H4 (cell line): ENCODE measurements around the gene OR10K1. TPM values are rescaled to one million over a fixed set of nuclear protein-coding genes. Genes with fewer than 3 reads are reported as not detected.
A peak's percentile ranks its signal among the peaks of the same experiment; 100 is the strongest.
"Not testable (repeated sequence)": the region's sequence is repeated elsewhere in the genome, so short reads cannot be mapped to it uniquely, and the experiment has no call there.

Experiments
- DNase-seq: peaks from one replicate; pipeline ENCODE4 v3.0.0-alpha.2; 2015; ENCODE audit warnings: low spot score
- total RNA-seq: library from RNA; depleted of rRNA; stranded (reverse); fragments of >200 nt; shearing (Covaris generic); gene quantifications from 2 replicates; pipeline ENCODE4 v1.2.3, GENCODE V29; 2014; rRNA removed

Gene OR10K1, protein sequence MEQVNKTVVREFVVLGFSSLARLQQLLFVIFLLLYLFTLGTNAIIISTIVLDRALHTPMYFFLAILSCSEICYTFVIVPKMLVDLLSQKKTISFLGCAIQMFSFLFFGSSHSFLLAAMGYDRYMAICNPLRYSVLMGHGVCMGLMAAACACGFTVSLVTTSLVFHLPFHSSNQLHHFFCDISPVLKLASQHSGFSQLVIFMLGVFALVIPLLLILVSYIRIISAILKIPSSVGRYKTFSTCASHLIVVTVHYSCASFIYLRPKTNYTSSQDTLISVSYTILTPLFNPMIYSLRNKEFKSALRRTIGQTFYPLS
- not detected in 2 replicates for total RNA-seq

DNA sequence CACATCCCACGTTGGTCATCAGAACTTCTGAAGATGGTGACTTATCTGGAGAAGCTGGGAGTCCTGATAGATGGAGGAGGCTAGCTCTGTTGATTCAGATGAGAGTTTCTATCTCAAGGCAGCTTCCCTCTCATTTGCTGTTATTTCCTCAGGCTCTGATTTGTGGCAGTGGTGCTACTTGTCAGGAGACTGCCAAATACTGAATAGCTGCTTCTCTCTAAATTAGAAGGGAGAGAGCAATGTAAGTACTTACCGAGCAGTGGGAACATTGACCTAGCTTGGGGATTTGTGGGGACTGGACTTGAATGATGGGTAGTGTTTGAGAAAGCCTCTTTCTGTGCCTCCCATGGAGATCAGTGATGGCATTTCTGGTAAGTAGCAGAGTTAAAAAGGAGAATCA lies at the start of gene OR10K1:
OR10K1 (plus strand) TSS at position 301 of the 400 bp plus-strand sequence. CDS start 3,728 bp downstream, outside the sequence.
- DNase-seq, result no peak

DNA sequence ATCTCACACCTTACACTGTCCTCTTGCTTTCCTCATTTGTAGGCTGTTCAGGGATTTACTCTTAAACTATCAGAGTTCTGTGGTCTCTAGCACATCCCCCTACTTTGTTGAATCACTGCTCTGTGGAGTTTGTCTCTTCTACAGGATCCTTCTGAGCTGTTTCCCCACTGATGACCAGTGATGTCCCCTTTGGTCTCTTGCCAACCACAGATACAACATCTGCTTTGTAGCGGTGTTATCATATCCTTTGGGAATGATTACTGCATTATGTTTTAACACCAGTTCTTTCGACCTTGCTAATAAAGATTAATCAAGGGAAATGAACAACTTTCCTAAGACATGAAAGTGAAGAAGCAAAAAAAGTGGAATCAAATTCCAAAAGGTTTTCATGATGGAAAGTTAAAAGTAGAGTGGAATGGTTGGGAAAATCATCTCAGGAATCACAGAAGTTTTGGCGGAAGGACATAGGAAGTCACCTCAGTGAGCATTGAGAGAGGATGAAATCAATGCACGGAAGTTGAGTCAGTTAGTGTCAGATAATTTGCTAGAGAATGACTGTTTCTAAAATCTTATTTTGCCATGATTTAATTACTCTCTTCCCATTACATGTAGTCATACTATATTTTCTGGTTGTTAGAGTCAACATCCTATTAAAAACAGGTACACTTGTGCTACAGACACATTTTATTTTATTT lies 46.8 kb upstream of the OR10K1 start:
- DNase-seq, result no peak

- no peak for DNase-seq
Measured at GRCh38 chr1:158417586-158417985, 44.0 kb upstream of the OR10K1 start.

DNA sequence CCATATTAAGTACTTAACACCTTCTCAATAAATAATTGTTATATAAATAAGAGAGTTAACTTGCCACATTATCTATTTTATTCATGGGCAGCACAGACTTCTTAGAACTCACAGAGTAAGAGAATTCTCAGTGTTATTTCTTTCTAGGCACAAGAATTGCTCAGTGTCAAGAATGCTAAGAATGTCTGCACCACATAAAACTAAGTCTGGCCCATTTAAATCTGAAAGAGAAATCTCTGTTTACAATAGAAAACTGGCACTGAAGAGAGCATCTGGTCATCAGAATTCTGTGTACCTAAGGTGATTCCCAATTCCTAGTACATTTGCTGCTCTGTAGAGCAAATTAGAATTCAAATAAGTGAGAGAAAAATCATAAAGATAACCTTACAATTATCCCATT lies 39.4 kb upstream of the OR10K1 start:
- no peak for DNase-seq

DNA sequence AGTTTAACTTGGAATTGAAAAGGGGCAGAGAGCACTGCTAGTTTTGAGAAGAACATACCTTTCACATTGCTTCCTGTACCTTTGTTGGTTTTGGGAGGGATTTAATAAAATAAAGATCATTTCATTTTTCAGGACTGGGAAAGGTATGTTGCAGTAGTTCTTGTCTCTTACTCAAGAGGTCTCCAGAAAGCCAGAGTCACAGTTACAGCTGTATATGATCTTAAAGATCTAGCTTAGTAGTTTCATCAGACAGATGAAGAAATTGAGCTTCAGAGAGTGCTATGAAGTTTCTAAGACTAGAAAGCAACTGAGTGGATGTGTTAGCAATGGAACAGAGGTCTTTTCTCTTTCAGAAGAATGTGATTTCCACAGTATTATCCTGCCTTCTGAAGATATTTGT lies 36.6 kb upstream of the OR10K1 start:
- DNase-seq, result no peak

DNA sequence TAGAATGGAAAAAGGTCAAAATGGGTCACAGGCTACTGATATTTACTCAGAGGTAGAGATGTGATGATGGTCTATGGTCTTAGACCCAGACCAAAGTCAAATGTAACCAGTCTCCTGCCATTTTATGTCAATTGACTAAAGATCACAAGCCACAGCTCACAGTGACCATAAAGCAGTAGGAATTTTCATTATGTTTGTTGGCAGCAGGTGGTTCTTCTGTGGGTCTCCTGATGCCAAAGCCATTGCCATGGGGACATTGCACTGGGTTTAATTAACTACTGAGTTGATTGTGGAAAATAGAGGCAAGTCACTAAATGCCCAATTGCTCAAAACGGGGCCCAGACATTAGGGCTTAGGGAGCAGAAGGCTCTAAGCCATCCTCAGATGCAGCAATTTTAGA lies 35.5 kb upstream of the OR10K1 start, which contains the start of gene OR10K2:
OR10K2 (minus strand) TSS at position 101 of the 400 bp plus-strand sequence. CDS start 5,371 bp downstream, outside the sequence.
- no peak for DNase-seq

DNA sequence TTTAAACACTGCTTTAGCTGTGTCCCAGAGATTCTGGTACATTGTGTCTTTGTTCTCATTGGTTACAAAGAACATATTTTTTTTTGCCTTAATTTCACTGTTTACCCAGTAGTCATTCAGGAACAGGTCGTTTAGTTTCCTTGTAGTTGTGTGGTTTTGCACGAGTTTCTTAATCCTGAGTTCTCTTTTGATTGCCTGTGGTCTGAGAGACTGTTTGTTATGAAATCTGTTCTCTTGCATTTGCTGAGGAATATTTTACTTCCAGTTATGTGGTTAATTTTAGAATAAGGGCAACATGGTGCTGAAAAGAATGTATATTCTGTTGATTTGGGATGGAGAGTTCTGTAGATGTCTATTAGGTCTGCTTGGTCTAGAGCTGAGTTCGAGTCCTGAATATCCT lies 31.5 kb upstream of the OR10K1 start:
- DNase-seq, result not testable (repeated sequence)

DNA sequence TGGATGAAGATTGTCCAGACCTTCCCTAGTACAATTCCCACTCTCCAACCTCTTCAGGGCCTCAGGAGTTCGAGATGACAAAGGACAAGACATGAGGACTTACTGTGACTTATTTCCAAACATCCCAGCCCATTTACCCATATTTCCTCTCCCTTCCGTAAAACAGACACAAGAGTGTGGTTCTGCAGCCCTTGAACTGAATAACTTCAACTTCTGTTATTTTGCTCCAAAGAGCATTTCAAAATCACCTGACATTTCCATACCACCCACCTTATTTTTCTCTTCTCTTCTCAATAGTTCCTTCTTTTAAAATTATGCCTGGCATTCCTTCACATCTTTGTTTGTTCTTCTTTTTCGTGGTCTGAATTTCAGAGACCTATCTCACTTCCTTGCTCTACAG lies 26.9 kb upstream of the OR10K1 start:
- DNase-seq, result no peak

DNA sequence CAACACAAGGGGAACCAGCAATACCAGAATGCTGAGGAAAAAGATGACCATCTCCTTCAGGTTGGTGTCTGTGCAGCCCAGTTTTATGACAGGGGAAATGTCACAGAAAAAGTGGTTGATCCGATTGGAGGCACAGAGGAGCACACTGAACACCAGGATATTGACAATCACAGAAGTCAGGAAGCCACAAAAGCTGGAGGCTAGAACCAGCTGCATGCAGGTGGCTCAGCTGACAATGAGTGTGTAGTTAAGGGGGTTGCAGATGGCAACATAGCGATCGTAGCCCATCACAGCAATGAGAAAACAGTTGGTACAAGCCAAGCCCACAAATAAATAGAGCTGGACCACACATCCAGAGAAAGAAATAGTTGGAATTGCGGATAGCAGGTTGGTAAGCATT lies 16.3 kb upstream of the OR10K1 start:
- DNase-seq, result no peak

DNA sequence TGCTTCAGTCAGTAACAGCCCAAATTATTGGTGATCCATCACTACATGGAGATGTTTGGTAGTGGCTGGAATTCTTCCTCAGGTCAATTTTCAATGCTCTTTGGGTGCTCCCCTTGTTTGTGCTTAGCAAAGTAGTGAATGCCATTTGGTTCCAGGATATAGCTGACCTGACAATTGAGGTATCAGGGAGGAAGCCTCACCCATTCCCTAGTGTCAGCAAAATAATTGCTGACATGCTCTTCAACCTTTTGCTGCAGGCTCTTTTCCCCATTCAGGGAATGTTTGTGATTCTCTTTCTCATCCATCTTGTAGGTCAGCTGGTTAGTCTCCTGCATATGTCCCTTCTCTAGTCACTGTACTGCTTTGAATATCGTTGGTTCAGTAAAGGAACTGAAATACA lies 7.1 kb upstream of the OR10K1 start:
- DNase-seq, result no peak

DNA sequence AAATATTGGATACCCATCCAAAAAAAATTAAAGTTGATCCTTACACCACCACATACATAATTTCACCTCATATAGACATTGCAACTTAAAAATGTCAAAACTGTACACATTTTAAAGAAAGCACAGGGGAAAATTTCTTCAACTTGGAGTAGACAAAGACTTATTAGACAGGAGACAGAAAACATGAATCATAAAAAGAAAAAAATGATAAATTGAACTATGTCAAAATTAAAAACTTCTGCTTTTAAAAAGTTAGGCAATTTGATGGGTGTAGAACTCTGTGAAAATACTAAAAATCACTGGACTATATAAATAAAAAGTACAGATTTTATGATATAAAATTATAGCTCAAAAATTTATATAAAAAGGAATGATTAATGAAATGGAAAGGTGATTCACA lies 4.4 kb upstream of the OR10K1 start:
- no peak for DNase-seq

DNA sequence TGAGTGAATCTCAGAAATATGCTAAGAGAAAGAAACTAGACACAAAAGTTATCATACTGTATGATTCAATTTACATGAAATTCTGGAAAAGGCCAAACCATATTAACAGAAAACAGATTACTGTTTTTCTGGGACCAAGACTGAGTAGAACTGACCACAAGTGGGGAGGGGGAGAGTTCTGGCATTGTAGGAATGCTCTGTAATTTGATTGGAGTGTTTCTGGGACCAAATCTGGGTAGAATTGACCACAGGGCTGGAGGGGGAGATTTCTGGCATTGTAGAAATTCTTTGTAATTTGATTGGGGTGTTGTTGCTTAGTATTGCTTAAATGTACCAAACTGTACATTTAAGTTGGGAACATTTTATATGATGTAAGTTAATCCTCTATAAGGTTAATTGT lies 3.4 kb upstream of the OR10K1 start:
- no peak for DNase-seq

GRCh38 chr1:158471920-158472319 lies 10.3 kb downstream of the OR10K1 start, which contains the start of gene OR10R2:
TSS of gene OR10R2 (plus strand) at chr1:158472220. CDS start at chr1:158472326, 106 bp downstream.
- DNase-seq, result no peak

DNA sequence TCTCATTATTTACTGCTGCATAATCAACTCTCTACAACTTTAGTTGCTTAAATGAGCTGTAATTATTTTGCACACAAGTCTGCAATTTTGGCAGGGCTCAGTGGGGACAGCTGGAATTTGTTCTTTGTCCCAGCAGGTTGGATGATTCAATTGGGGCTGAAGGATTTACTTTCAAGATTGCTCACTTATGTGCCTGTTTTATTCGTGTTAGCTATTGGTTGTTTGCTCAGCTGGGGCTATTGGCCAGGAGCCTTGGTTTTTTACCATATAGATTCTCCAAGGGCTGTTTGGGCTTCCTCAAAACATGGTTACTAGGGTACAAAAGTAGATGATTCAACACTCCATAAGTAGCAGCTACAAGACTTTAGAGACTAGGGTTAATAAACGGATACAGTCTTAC lies 23.8 kb downstream of the OR10K1 start:
- no peak for DNase-seq

- no peak for DNase-seq
Measured at GRCh38 chr1:158491316-158491715, 29.7 kb downstream of the OR10K1 start.

GRCh38 chr1:158493054-158493453 lies 31.4 kb downstream of the OR10K1 start:
- DNase-seq, result no peak

DNA sequence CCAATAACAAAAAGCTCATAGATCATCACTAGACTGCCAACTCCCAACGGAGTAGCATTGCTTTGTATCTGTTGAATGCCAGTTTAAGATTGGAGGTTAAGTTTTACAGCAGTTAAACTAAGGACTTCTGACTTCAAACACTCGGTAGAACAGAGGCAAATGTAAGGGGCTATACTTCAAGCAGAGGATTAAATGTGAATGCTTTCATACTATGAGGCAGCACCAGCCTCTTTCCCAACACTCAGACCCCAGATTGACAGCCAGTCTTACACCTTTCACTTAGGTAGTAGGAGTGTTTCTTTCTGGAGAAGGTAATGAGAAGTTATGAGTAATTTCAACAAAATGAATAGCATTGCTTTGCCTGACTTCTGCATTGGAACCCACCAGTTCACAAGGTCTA lies 33.2 kb downstream of the OR10K1 start:
- DNase-seq, result no peak

DNA sequence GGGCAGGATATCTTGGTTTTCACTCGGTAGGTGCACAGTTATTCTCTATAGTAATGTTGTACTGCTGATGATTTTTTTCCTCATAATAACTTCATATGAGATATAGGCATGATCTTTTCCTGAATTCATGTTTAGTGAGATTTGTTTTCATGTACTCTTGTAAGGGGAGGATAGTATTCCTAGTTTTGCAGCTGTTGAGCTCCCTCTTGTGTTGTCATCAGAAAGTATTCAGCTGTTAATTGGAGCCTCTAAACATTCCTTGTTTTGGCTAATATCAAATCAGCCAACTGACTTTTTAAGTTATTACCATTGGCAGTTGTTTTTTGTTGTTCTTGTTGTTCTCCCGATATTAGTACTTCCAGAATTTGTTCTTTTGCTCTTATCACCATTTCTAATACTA lies 34.7 kb downstream of the OR10K1 start:
- no peak for DNase-seq

DNA sequence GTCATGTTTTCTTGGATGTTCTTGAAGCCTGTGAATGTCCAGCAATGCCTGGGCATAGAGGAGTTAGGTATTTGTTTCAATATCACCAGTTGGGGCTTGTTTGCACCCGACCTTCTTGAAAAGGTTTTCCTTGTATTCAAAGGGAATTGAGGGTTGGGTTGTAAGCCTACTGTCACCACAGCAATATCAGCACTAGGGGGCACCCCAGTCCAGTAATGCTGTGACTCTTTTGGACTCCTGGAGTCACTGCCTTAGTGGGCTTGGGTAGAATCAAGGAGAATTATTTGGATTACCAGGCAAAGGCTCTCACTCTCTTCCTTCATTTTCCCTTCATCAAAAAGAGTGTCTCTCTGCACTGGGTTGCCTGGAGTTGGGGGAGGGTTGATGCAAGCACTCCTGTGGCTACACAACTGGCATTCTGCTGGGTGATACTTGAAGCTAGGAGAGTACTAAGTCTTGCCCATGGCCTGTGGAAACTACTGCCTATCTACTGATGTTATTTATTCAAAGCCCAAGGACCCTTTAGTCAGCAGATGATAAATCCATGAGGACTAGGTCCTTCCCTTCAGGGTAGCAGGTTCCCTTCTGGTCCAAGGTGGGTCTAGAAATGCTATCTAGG lies 44.8 kb downstream of the OR10K1 start:
- DNase-seq, result peak; percentile 11

- DNase-seq, result no peak
Measured at GRCh38 chr1:158507511-158507910, 45.9 kb downstream of the OR10K1 start.

- peak; percentile 8 for DNase-seq
Measured at GRCh38 chr1:158509471-158510156, 48.0 kb downstream of the OR10K1 start.

DNA sequence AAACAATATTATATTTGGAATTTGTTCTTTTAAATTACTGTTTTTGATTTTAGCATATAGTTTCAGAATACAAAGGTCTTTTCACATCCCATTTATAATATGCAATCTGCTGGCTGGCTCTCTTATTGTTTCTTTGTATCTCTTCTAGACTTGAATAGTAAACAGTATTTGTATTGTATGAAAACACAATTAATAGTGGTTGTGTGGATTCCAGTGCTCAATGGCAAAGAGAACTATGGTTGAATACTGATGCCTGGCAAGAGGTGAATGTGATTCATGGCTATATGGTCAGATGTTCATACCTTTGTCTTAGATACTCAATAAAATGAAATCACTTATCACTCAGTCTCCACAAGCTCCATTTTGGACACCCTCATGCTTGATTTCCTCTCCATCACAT lies 55.3 kb downstream of the OR10K1 start:
- no peak for DNase-seq
